ENCODE results near the gene TMEM273.

Gene TMEM273

GRCh38 chr10:49165821-49166483, 22.2 kb downstream of the TMEM273 start:
- DNase-seq (ENCODE audit: low spot score) = no peak
- TF ChIP-seq CTCF (conservative IDR thresholded peaks at IDR 0.05; ENCODE audit: low read depth) = no peak
- ChIA-PET POLR2A (ENCODE audit: low non-redundant PET) (no interaction called here), CTCF (interaction anchor here (0.6 kb wide), 1 partner anchor 11 kb away, joined by 3 read pairs; no protein-coding TSS in a partner anchor)
- H3K27ac ChIP-seq = no peak overlapping the region

DNA sequence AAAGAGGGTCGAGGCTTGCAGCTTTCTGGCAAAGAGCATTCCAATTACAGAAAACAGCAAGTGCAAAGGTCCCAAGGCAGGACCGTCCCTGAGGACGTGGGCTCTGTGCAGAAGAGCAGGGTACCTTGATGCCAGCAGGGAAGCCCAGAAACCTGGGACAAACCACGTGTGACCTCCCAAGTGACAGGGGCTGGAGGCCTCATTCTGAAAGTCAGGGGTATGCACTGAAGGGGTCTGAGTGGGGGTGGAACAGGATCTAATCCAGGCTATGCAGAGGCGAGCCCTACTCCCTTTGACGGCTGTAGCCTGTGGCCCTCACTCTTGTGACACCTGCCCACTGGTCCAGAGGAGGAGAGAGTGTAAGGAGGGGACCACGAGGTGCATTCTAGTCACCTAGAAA, 22.9 kb downstream of the TMEM273 start:
- CTCF ChIA-PET = interaction anchor here (0.6 kb wide), 1 partner anchor 12 kb away, joined by 3 read pairs; no protein-coding TSS in a partner anchor
- POLR2A ChIA-PET (ENCODE audit: low non-redundant PET) = no interaction called here
- no peak for TF ChIP-seq CTCF (conservative IDR thresholded peaks at IDR 0.05; ENCODE audit: low read depth)
- H3K27ac ChIP-seq = no peak overlapping the region
- DNase-seq (ENCODE audit: low spot score) = no peak

- no peak for DNase-seq (ENCODE audit: low spot score)
- no peak for TF ChIP-seq CTCF (conservative IDR thresholded peaks at IDR 0.05; ENCODE audit: low read depth)
- POLR2A ChIA-PET (ENCODE audit: low non-redundant PET) = no interaction called here
- CTCF ChIA-PET = interaction anchor here (0.6 to 1.5 kb wide), 4 partner anchors 189 to 509 kb away, joined by 3 to 5 read pairs (median 4); no protein-coding TSS in a partner anchor
- no peak overlapping the region for H3K27ac ChIP-seq
Observed at GRCh38 chr10:49164559-49165188, 23.5 kb downstream of the TMEM273 start.

GRCh38 chr10:49163741-49164140, 24.4 kb downstream of the TMEM273 start:
- CTCF ChIA-PET = interaction anchor here (1.5 kb wide), 1 partner anchor 508 kb away, joined by 4 read pairs; no protein-coding TSS in a partner anchor
- POLR2A ChIA-PET (ENCODE audit: low non-redundant PET) = no interaction called here
- no peak overlapping the region for H3K27ac ChIP-seq
- no peak for TF ChIP-seq CTCF (conservative IDR thresholded peaks at IDR 0.05; ENCODE audit: low read depth)
- DNase-seq (ENCODE audit: low spot score) = no peak

DNA sequence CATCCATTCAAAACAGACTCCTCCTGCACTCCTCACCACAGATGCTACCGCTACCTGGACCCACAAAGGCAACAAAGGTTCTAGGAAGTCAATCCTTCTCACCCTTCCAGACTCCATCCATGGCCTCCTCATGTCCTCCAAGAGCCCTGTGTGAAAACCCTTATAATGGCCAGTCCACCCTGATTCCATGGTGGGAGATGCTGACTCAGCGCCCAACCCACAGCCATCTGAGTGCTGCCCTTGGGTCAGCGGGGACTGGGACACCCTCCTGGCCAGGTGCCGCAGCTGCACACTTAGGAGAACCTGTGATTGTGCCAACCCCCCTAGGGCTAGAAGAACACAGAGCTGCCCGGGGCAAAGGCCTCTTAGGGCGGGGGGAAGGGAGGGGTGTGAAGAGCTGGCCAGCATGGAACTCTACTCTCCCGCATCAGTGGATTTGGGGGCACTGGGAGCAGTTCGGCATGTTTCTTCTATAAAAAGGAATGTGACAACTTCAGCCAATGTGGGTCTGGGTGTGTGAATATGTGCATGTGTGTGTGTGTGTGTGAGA, 25.4 kb downstream of the TMEM273 start:
- no peak for TF ChIP-seq CTCF (conservative IDR thresholded peaks at IDR 0.05; ENCODE audit: low read depth)
- POLR2A ChIA-PET (ENCODE audit: low non-redundant PET) = no interaction called here
- CTCF ChIA-PET = interaction anchor here (0.6 to 2.7 kb wide), 2 partner anchors 186 to 626 kb away, joined by 7 to 11 read pairs; no protein-coding TSS in a partner anchor
- no peak for DNase-seq (ENCODE audit: low spot score)
- H3K27ac ChIP-seq = no peak overlapping the region

DNA sequence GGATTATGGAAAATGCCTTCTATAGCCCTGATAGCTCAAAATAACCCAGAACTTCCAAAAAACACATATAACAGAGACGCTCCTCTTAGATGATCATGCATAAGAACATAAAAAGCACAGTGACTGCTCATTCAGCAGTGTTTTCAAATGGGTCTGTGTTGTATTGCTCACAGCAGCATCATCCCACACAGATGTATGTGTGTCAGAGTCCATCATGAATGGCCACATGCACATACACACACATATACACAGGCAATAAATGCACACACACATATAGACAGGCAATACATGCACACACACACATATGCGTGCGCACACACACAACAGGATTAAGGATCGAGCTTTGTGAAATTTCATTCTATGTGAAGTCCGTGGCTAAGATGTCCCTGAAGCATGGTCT, 26.1 kb downstream of the TMEM273 start:
- no peak for TF ChIP-seq CTCF (conservative IDR thresholded peaks at IDR 0.05; ENCODE audit: low read depth)
- ChIA-PET CTCF (interaction anchor here (0.6 to 2.7 kb wide), 7 partner anchors 10 to 270 kb away, joined by 3 to 11 read pairs (median 4); no protein-coding TSS in a partner anchor), POLR2A (ENCODE audit: low non-redundant PET) (no interaction called here)
- no peak overlapping the region for H3K27ac ChIP-seq
- DNase-seq (ENCODE audit: low spot score) = no peak

Data from RWPE1 (cell line).